SH-SY5Y (cell line): Measurements from ENCODE around the gene P2RX5.

Experiments used
- GATA2 ChIP-seq: IDR thresholded peaks from 2 replicates; pipeline ENCODE4 v1.6.1; 2011; ENCODE audit warnings: mild to moderate bottlenecking, low read depth, low read length
- GATA3 ChIP-seq: IDR thresholded peaks from 2 replicates; pipeline ENCODE4 v1.6.1; 2011; ENCODE audit warnings: low read depth, mild to moderate bottlenecking, low read length, moderate library complexity

P2RX5 gene

DNA sequence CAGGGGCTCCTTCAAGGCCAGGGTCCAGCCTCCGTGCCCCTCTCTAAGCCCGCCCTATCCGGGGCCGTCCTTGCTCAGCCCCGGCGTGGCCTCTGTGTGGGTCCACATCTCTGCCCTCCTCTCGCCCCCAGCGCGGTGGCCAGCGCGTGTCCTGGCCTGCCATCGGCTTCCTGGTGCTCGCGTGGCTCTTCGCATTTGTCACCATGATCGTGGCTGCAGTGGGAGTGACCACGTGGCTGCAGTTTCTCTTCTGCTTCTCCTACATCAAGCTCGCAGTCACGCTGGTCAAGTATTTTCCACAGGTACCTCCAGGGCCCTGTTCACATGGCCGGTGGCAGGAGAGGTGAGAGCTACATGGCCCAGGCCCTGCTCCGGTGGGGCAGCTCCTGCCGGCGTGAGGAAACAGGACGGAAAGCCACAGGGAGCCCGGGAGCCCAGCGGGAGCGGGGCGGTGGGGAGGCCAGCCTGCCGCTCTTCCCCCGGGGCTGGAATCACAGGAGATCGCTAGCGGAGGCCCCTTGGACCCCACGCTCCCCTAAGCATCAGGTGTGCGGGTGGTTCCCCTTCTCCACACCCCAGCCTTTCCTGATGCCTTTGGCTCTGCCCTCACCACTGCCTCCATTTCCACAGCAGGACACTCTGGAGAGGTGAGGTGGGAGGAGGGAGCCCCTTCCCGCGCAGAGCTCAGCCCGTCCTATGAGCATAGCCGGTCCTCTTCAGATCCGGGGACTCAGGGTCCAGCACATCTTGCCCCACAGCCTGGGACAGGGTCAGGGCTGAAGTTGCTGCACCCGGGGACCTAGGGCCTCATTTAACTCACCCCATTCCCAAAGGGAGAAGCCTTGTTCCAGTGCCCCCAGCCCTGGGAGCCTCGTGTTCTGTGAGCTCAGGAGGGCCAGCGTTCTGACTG lies 37.8 kb downstream of the P2RX5 start:
- TF ChIP-seq GATA2 (no peak), GATA3 (no peak)

- no peak for TF ChIP-seq GATA3
- no peak for TF ChIP-seq GATA2
These were observed 38.4 kb downstream of the P2RX5 start for GRCh38 chr17:3657588-3657869.

GRCh38 chr17:3656755-3657587 lies 39.0 kb downstream of the P2RX5 start:
- TF ChIP-seq GATA2 (no peak), GATA3 (no peak)

DNA sequence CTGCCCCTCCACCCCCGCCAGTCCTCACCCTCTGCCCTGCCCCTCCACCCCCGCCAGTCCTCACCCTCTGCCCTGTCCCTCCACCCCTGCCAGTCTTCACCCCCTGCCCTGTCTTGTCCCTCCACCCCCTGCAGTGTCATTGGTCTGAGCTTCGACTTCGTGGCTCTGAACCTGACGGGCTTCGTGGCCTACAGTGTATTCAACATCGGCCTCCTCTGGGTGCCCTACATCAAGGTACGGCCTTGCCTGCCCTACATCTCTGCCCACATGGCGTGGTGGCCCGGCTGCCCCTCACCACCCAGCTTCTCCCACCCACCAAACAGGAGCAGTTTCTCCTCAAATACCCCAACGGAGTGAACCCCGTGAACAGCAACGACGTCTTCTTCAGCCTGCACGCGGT lies 39.6 kb downstream of the P2RX5 start:
- TF ChIP-seq GATA2: no peak
- no peak for TF ChIP-seq GATA3

GRCh38 chr17:3655766-3656165 lies 40.2 kb downstream of the P2RX5 start:
- TF ChIP-seq GATA2 (no peak), GATA3 (no peak)

DNA sequence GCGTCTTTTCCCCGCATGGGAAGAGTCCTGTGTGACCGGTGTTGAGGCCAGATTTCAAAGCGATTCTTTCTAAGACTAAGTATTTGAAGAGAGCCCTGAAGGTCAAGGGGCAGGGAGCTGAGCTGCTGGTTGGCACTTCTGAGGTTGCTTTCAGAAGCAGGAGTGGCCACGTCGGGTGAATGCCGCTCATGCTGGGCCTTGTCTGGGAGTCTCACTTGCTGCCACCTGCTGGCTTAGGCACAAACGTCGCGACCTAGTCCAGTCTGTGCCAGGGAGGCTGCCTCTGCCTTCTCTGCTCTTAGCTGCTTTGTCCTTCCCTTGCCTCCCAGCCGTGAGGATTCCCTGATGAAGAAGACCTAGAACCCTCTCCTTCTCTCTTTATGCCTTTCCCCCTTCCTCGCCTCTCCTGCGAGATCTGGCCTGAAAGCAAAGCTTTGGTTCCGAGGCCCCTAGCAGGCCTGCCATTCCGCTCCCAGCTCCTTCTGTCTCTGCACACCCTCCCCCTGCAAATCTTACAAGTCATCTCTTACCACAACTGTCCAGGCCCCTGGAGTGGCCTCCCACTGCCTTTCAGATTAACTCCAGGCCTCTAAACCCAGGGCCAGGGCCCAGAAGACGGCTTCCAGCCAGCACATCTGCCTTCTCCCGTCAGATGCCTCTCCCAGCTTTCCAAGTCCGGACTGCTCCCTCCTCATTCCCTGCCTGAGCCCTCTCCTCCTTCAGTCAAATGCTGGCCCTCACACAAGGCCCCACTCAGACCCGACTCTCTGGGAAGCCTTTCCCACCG lies 48.0 kb downstream of the P2RX5 start:
- no peak for TF ChIP-seq GATA2
- no peak for TF ChIP-seq GATA3

DNA sequence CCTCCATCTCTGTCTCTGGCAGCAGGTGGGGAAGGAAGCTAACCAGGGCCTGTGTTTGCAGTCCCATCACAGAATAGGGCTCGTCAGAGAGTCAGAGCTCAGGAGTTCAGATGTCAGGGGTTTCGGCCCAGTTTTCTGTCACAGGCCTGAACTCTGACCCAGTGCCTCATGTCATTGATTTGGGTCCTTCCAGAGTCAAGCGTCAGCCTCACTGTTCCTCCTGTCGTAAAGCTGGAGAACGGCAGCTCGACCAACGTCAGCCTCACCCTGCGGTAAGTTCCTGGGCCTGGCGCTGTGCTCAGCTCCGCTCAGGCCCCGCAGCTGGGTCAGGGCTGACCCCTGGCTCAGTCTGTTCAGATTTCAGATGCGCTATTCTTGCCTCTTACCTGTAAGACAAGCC lies 48.7 kb downstream of the P2RX5 start:
- TF ChIP-seq GATA3 (no peak), GATA2 (no peak)

DNA sequence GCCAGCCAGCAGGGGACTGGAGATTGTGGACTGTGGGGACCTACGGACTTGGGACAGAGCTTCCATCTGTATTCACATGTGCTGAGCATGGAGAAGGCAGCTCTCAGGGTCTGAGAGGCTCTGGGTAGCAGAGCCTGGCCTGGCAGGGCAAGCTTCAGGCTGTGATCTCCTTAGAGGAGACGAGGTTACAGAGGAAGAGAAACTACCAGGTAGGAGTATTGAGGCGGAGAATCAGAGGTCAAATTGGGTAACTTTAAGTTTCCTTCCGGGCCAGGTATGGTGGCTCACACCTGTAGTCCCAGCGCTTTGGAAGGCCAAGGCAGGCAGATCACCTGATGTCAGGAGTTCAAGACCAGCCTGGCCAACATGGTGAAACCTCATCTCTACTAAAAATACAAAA lies 50.6 kb downstream of the P2RX5 start:
- no peak for TF ChIP-seq GATA2
- TF ChIP-seq GATA3: no peak

GRCh38 chr17:3643889-3644349 lies 52.0 kb downstream of the P2RX5 start:
- TF ChIP-seq GATA3 (no peak), GATA2 (no peak)

DNA sequence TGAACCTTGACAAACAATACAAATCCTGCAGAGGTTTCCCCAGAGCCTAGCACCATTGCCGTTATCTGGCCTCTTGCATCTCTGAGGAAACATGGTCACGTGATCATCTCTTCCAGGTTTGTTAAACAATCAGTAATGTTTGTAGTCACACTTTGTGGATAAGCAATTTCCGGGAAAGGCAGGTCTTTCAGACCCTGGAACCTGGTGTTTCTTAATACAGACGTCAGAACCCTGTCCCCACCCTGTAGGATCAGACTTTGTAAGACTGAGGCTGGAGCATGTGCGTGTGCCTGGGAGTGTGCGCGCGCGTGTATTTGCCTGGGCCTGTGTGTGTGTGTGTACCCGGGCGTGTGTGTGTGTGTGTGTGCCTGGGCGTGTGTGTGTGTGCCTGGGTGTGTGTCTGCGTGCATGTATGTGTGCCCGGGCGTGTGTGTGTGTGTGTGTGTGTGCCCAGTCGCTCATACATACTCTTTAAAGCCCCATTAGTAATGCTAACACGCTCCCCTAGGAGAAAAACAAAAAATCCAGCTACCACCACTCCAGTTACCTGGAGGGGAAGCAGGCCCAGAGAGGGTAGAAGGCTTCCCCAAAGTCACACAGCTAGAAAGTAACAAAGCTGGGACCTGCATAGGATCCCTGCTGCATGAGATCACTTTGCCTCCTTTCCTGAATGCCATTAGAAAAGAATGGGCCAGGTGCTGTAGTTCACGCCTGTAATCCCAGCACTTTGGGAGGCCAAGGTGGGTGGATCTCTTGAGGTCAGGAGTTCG lies 54.1 kb downstream of the P2RX5 start:
- no peak for TF ChIP-seq GATA3
- TF ChIP-seq GATA2: no peak

DNA sequence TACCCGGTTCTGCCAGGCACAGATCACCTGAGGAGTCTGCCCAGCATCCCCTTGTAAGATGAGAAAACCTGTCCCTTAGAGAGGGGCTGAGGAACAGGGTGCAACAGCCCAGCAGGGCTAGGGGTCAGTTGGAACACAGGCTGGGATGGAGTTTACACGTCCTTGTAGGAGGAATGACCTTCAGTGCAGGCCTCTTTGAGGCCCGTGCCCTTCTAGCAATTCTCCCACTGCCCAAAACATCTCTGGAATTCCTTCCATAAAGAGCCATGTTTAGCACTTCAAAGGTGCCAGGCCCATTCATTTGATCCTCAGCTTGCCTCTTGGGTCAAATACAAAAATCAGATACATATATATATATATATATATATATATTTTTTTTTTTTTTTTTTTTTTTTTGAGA lies 54.9 kb downstream of the P2RX5 start:
- TF ChIP-seq GATA3: no peak
- TF ChIP-seq GATA2: no peak

GRCh38 chr17:3639981-3640596 lies 55.9 kb downstream of the P2RX5 start:
- TF ChIP-seq GATA3: no peak
- TF ChIP-seq GATA2: no peak

DNA sequence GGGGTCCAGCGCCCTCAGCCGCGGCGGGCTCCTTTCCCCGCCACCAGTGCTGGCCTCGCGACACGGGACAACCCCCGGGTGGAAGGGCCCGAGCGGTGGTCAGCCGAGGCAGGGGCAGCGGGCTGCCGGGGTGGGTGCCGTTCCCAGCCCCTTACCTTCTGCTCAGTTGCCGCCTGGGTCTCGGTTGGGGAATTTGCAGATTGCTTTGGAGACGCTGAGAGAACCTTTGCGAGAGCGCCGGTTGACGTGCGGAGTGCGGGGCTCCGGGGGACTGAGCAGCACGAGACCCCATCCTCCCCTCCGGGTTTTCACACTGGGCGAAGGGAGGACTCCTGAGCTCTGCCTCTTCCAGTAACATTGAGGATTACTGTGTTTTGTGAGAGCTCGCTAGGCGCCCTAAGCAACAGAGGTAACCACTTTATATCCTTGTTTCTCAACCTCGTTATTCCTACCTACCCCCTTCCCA lies 59.0 kb downstream of the P2RX5 start:
- no peak for TF ChIP-seq GATA2
- no peak for TF ChIP-seq GATA3
